HFFc6 (cell line): ENCODE measurements around the gene NRP1. TPM values are rescaled to one million over a fixed set of nuclear protein-coding genes. Genes with fewer than 3 reads are reported as not detected.

Source experiments
- DNase-seq: peaks from one replicate; pipeline ENCODE4 v3.0.0-alpha.2; 2018
- H3K27ac Mint-ChIP-seq: 2 replicates; pipeline ENCODE4 v1.8.0; 2020; ENCODE audit warnings: mild to moderate bottlenecking, mixed read lengths
- H3K27me3 Mint-ChIP-seq: 2 replicates; pipeline ENCODE4 v1.8.0; 2021; ENCODE audit warnings: mild to moderate bottlenecking, moderate library complexity, mixed read lengths; ENCODE audit not compliant: insufficient read depth
- H3K36me3 Mint-ChIP-seq: 2 replicates; pipeline ENCODE4 v1.8.0; 2021; ENCODE audit warnings: low read depth, mixed read lengths
- H3K4me1 Mint-ChIP-seq: 2 replicates; pipeline ENCODE4 v1.8.0; 2020; ENCODE audit warnings: low read depth, mixed read lengths
- H3K4me3 Mint-ChIP-seq: 2 replicates; pipeline ENCODE4 v1.8.0; 2020; ENCODE audit warnings: mild to moderate bottlenecking, moderate library complexity, mixed read lengths
- H3K9me3 Mint-ChIP-seq: 2 replicates; pipeline ENCODE4 v1.8.0; 2020; ENCODE audit warnings: mild to moderate bottlenecking, mixed read lengths
- CTCF ChIP-seq: fragments of 200-600 bp; sonication (generic); IDR thresholded peaks from 2 replicates; pipeline ENCODE4 v1.5.0; 2021; ENCODE audit warnings: antibody characterized with exemption, mild to moderate bottlenecking
- total RNA-seq, 6 experiments: library from RNA; stranded (reverse); fragmentation: NEBNext Ultra II Directional; extraction: Animal tissue kit (Norgen Biotek cat#: 25700); gene quantifications; 2 replicates in 1 of 6; 3 replicates in 5 of 6; pipeline ENCODE4 v1.2.3, GENCODE V29; 2021

Gene NRP1
- total RNA-seq, 6 experiments from 2014 or later, result 136 to 164 (median 147) TPM

- TF ChIP-seq CTCF, result no peak
- Mint-ChIP-seq H3K27ac (peak overlapping the region; percentile 96), H3K36me3 (peaks cover 51% of the 10 kb centered on the region), H3K4me1 (peaks cover 75% of the 10 kb centered on the region), H3K27me3 (peaks cover 2% of the 10 kb centered on the region; the same call in 1 of the 2 replicates), H3K9me3 (no peaks in the 10 kb centered on the region), H3K4me3 (0 out of 2 replicates have a peak overlapping the region, but pooled peaks have one; percentile 15)
- DNase-seq, result no peak
Observed at GRCh38 chr10:33293076-33293475, 41.4 kb downstream of the NRP1 start.

GRCh38 chr10:33291053-33291592, 43.3 kb downstream of the NRP1 start:
- peak overlapping the region; percentile 96 for H3K27ac Mint-ChIP-seq
- peaks cover 39% of the 10 kb centered on the region for H3K36me3 Mint-ChIP-seq
- peaks cover 3% of the 10 kb centered on the region; the same call in 1 of the 2 replicates for H3K27me3 Mint-ChIP-seq
- TF ChIP-seq CTCF, result no peak
- peaks cover 77% of the 10 kb centered on the region for H3K4me1 Mint-ChIP-seq
- no peaks in the 10 kb centered on the region for H3K9me3 Mint-ChIP-seq
- peak overlapping the region; percentile 72 for H3K4me3 Mint-ChIP-seq
- peak; percentile 96 for DNase-seq

GRCh38 chr10:33290321-33291052, 44.0 kb downstream of the NRP1 start:
- Mint-ChIP-seq H3K4me1 (peaks cover 77% of the 10 kb centered on the region), H3K4me3 (peak overlapping the region; percentile 72)

GRCh38 chr10:33289776-33290175, 44.7 kb downstream of the NRP1 start:
- H3K36me3 Mint-ChIP-seq, result peaks cover 44% of the 10 kb centered on the region
- no peak overlapping the region for H3K27ac Mint-ChIP-seq
- TF ChIP-seq CTCF, result no peak
- no peak overlapping the region for H3K4me3 Mint-ChIP-seq
- peaks cover 80% of the 10 kb centered on the region for H3K4me1 Mint-ChIP-seq
- no peaks in the 10 kb centered on the region for H3K9me3 Mint-ChIP-seq
- H3K27me3 Mint-ChIP-seq, result peaks cover 3% of the 10 kb centered on the region; the same call in 1 of the 2 replicates
- no peak for DNase-seq

More at GRCh38 chr10:33290321-33291052, 44.0 kb downstream of the NRP1 start:
- H3K9me3 Mint-ChIP-seq, result no peaks in the 10 kb centered on the region
- TF ChIP-seq CTCF, result peak; percentile 51
- H3K27ac Mint-ChIP-seq, result peak overlapping the region; percentile 96
- peaks cover 3% of the 10 kb centered on the region; the same call in 1 of the 2 replicates for H3K27me3 Mint-ChIP-seq
- H3K36me3 Mint-ChIP-seq, result peaks cover 39% of the 10 kb centered on the region
- no peak for DNase-seq

- H3K27ac Mint-ChIP-seq, result no peak overlapping the region
- H3K36me3 Mint-ChIP-seq, result peaks cover 39% of the 10 kb centered on the region
- H3K4me1 Mint-ChIP-seq, result peaks cover 82% of the 10 kb centered on the region
- no peaks in the 10 kb centered on the region for H3K9me3 Mint-ChIP-seq
- no peak overlapping the region for H3K4me3 Mint-ChIP-seq
- no peak for DNase-seq
- peaks cover 2% of the 10 kb centered on the region; the same call in 1 of the 2 replicates for H3K27me3 Mint-ChIP-seq
- TF ChIP-seq CTCF, result no peak
Observed at GRCh38 chr10:33288127-33288526, 46.3 kb downstream of the NRP1 start.
